ENCODE data around the gene CCDC88C. TPM values are rescaled to one million over a fixed set of nuclear protein-coding genes. Genes with fewer than 3 reads are reported as not detected.

CCDC88C gene
- total RNA-seq, 2 experiments from 2014 or later = 83.6 to 87.8 TPM

DNA sequence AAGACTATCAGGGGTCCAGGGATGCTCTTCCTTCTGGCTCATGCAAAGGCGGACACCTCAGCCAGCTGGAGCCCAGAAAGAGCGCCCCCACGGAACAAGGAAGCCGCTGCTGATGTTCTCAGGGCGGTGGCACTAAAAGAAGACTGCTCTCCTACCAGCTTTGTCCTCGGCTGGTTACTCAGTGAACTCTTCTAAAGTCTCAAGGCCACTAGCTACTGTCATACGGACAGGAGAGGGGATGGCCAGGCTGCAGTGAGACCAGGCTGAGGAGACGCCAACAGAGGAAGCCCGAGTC is 59.6 kb downstream of the CCDC88C start:
- Mint-ChIP-seq H3K27ac (peak overlapping the region; percentile 59), H3K4me1 (ENCODE audit: low read depth) (peaks cover 88% of the 10 kb centered on the region), H3K4me3 (no peak overlapping the region), H3K9me3 (no peaks in the 10 kb centered on the region), H3K36me3 (ENCODE audit: low read depth) (peaks cover 47% of the 10 kb centered on the region), H3K27me3 (no peaks in the 10 kb centered on the region)
- CTCF ChIA-PET = interaction anchor here (1.1 to 14.9 kb wide), 6 partner anchors 8 to 59 kb away, joined by 3 to 183 read pairs (median 60); partner anchors contain the start of gene CCDC88C
- intact Hi-C loops (cut with micrococcal nuclease) = loop anchor here (10.0 kb wide), 1 partner anchor 57 kb away; the partner anchor contains the start of gene CCDC88C
- TF ChIP-seq, protein P1, sequence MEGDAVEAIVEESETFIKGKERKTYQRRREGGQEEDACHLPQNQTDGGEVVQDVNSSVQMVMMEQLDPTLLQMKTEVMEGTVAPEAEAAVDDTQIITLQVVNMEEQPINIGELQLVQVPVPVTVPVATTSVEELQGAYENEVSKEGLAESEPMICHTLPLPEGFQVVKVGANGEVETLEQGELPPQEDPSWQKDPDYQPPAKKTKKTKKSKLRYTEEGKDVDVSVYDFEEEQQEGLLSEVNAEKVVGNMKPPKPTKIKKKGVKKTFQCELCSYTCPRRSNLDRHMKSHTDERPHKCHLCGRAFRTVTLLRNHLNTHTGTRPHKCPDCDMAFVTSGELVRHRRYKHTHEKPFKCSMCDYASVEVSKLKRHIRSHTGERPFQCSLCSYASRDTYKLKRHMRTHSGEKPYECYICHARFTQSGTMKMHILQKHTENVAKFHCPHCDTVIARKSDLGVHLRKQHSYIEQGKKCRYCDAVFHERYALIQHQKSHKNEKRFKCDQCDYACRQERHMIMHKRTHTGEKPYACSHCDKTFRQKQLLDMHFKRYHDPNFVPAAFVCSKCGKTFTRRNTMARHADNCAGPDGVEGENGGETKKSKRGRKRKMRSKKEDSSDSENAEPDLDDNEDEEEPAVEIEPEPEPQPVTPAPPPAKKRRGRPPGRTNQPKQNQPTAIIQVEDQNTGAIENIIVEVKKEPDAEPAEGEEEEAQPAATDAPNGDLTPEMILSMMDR (IDR thresholded peaks at IDR 0.05) = no peak
- no peak for ATAC-seq
- DNase-seq = no peak
- POLR2A ChIA-PET = interaction anchor here (0.8 to 12.7 kb wide), 3 partner anchors 9 to 35 kb away, joined by 3 to 167 read pairs (median 5); no protein-coding TSS in a partner anchor

DNA sequence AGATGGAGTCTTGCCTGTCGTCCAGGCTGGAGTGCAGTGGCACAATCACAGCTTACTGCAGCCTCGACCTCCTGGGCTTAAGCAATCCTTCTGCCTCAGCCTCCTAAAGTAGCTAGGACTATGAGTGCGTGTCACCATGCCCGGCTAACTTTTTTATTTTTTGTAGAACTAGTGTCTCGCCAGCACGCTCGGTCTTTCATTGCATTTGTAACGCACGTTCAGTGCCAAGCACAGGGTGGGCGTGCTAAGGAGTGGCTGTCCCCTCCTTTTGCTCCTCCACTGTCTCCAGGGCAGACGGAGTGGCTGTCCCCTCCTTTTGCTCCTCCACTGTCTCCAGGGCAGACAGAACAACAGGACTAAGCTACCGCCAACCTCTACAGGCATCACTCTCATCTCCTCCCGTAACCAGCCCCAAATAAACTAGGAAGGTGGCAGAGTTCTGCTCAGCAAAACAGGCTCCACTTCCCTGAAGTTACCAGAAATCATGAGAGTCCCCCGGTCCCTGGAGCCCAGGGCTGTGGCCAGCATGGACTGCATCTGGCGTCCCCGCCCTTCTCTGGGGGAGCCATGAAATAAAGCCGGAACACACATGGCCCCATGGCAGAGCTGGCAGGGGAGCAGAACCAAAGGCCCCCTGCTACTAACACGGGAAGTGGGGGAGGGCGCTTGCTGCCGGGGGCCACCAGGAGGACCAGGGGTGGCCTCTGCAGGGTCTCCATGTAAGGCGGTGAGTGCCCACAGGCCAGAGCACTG is 60.2 kb downstream of the CCDC88C start:
- TF ChIP-seq, protein P1 (IDR thresholded peaks at IDR 0.05) = no peak
- ChIA-PET CTCF (interaction anchor here (1.1 to 14.9 kb wide), 6 partner anchors 13 to 59 kb away, joined by 3 to 183 read pairs (median 64); partner anchors contain the start of gene CCDC88C), POLR2A (interaction anchor here (0.8 to 12.7 kb wide), 3 partner anchors 9 to 34 kb away, joined by 3 to 167 read pairs (median 5); no protein-coding TSS in a partner anchor)
- DNase-seq (peak; percentile 29), ATAC-seq (no peak)
- Mint-ChIP-seq H3K9me3 (no peaks in the 10 kb centered on the region), H3K4me1 (ENCODE audit: low read depth) (peaks cover 90% of the 10 kb centered on the region), H3K4me3 (peak overlapping the region; percentile 8), H3K27ac (peak overlapping the region; percentile 39), H3K27me3 (no peaks in the 10 kb centered on the region), H3K36me3 (ENCODE audit: low read depth) (peaks cover 47% of the 10 kb centered on the region)
- intact Hi-C loops (cut with micrococcal nuclease) = loop anchor here (10.0 kb wide), 1 partner anchor 57 kb away; the partner anchor contains the start of gene CCDC88C

DNA sequence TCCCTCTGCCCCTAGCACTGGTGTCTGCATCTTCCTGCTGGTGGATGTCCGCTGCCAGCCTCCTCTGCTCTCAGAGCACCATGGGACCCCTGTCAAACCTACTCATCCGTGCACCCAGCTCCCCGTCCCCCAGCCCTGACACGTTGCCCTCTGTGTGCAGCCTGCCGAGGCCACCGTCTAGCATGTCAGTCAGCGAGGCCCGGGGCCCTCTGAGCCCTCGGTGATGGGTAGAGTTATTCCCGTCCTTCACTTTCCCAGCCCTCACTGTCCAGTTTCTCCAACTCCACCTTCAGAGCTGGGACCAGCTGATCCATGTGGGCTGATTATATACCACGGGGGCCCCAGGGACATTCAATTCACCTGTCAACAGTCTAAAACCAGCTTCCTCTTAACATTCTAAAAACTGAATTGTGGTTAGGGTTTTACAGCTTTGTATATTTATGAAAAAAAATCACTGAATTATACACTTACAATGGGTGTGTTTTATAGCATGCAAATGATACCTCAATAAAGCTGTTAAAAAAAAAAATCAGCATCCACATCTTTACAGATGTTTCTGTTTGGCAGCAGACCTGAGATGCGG is 61.3 kb downstream of the CCDC88C start:
- POLR2A ChIA-PET = interaction anchor here (0.6 to 12.7 kb wide), 12 partner anchors 10 to 62 kb away, joined by 3 to 167 read pairs (median 5); partner anchors contain the start of gene CCDC88C
- H3K4me1 Mint-ChIP-seq (ENCODE audit: low read depth) = peaks cover 91% of the 10 kb centered on the region
- ATAC-seq (no peak), DNase-seq (peak; percentile 33)
- no peaks in the 10 kb centered on the region for H3K27me3 Mint-ChIP-seq
- no peaks in the 10 kb centered on the region for H3K9me3 Mint-ChIP-seq
- intact Hi-C loops (cut with micrococcal nuclease) = loop anchor here (10.0 kb wide), 1 partner anchor 59 kb away; the partner anchor contains the start of gene CCDC88C
- H3K27ac Mint-ChIP-seq = peak overlapping the region; percentile 80
- CTCF ChIA-PET = interaction anchor here (1.0 to 14.9 kb wide), 13 partner anchors 11 to 124 kb away, joined by 3 to 183 read pairs (median 6); partner anchors contain the start of gene CCDC88C
- H3K36me3 Mint-ChIP-seq (ENCODE audit: low read depth) = peaks cover 49% of the 10 kb centered on the region
- H3K4me3 Mint-ChIP-seq = peak overlapping the region; percentile 66
- TF ChIP-seq, protein P1 (IDR thresholded peaks at IDR 0.05) = no peak

DNA sequence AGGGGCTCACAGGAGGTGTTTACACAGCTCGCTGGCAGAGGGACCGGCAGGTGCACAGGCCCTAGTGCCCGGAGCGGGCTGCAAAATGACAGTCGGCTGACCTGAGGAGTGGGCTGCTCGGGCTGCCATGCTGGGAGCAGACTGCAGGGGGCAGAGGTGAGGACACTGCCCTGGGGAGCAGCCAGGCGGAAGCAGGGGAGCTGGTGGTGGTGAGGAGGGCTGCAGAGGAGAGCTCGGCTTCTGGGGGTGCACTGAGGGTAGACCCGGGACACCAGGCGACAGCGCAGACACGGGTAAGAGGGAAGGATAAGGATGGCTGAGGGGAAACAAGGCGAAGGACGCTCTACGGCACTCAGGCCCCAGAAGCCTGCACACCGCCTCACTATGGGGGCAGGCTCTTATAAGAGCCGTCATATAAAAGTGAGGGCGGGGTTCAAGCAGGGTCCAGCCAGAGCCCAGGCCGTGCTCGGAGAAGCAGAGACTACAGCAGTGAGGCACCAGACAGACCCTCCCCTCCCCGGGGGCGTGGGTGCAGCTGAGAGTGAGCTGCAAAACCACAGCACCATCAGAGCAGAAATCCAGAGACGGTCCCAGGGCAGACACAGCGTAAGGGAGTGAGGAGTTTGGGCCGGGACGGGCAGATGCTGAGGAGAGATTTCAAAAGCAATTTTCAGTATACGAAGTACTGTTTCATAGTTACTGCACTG is 62.5 kb downstream of the CCDC88C start:
- Mint-ChIP-seq H3K27ac (peak overlapping the region; percentile 80), H3K9me3 (no peaks in the 10 kb centered on the region)

More for the DNA sequence above, 62.5 kb downstream of the CCDC88C start:
- ATAC-seq = peak; percentile 44
- POLR2A ChIA-PET = interaction anchor here (0.7 to 12.7 kb wide), 11 partner anchors 11 to 92 kb away, joined by 3 to 167 read pairs (median 5); no protein-coding TSS in a partner anchor
- peak; percentile 76 for DNase-seq
- intact Hi-C loops (cut with micrococcal nuclease) = loop anchor here (10.0 kb wide), 1 partner anchor 60 kb away; the partner anchor contains the start of gene CCDC88C
- Mint-ChIP-seq H3K36me3 (ENCODE audit: low read depth) (peaks cover 54% of the 10 kb centered on the region), H3K4me3 (peak overlapping the region; percentile 66), H3K27me3 (no peaks in the 10 kb centered on the region), H3K4me1 (ENCODE audit: low read depth) (peaks cover 93% of the 10 kb centered on the region)
- TF ChIP-seq, protein P1 (IDR thresholded peaks at IDR 0.05) = peak; percentile 93
- CTCF ChIA-PET = interaction anchor here (0.6 to 14.9 kb wide), 18 partner anchors 9 to 72 kb away, joined by 3 to 183 read pairs (median 6); partner anchors contain the start of gene CCDC88C

Measured in activated CD8-positive, alpha-beta T cell treated with anti-CD3 and anti-CD28 coated beads for 36 hours (primary cell).